G401.6 (cell line): ENCODE measurements around the gene NEK1.

ENCODE experiments used
- FAIRE-seq: peaks from 2 replicates; lab custom pipeline; 2012; peaks lifted over from hg19 to GRCh38; lab: Jason Lieb, UNC

NEK1 gene

DNA sequence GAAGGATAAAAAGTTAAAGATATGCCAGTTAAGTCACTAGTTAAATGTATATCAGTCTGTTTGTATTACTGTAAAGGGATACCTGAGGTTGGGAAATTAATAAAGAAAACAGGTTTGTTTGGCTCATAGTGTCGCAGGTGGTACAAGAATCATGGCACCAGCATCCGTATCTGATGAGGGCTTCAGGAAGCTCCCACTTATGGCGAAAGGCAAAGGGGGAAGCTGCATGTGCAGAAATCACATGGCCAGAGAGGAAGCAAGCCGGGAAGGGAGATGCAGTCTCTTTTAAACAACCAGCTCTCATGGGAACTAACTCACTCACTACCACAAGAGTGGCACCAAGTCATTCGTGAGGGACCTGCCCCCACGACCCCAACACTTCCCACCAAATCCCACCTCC, 249.8 kb downstream of the NEK1 start:
- FAIRE-seq, result no peak

DNA sequence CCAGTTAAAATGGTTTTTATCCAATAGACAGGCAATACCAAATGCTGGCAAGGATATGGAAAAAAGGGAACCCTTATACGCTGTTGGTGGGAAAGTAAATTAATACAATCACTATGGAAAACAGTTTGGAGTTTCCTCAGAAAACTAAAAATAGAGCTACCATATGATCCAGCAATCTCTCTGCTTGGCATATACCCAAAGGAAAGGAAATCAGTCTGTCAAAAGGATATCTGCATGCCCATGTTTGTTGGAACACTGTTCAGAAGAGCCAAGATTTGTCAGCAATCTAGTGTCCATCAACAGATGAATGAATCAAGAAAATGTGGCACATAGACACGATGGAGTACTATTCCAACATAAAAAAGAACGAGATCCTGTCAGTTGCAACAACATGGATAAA, 250.6 kb downstream of the NEK1 start:
- FAIRE-seq, result no peak

DNA sequence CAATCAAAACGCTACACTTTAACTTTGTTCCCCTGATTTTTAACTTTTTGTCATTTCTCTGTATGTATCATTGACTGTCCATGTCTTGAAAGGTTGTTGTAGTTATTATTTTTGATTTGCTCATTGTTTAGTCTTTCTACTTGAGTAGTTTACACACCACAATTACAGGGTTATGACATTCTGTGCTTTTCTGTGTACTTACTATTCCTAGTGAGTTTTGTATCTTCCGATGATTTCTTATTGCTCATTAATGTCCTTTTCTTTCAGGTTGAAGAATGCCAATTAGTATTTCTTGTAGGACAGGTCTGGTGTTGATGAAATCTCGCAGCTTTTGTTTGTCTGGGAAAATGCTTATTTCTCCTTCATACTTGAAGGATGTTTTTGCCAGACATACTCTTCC, 252.4 kb downstream of the NEK1 start:
- no peak for FAIRE-seq

DNA sequence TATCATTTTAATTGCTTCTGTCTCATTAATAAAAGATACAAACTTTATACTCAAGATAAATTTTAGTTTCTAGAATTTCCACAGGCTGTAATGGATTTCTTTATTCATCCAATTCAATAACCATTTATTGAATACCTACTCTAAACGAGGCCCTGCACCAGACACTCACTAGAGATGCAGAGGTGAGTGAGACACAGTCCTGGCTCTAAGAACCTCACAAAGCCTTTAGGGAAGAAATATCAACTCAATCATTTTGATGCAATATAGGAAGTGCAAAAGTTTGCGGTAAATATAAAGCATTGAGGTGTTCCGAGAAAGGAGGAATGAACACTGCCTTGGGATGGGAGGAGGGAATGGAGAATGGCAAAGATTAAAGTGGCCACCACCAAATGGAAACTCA, 260.0 kb downstream of the NEK1 start:
- FAIRE-seq, result no peak

DNA sequence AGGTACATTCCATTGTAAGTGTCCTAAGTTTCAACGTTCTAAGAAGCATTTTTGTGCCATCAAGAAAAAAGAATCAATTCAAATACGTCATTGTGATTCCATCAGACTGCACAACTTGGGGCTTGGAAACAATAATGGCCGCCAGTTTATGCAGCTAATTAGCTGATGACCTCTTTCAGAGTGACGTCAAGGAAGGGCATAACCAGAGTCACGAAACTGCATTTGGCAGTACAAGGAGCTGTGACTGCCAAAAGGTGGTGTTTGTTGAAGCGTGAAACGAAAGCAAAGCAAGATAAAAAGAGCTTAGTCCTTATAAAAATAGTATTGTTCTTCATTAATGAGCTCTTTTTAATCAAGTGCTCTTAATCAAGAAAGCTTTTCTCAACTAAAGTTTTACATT, 260.5 kb downstream of the NEK1 start:
- FAIRE-seq, result no peak

DNA sequence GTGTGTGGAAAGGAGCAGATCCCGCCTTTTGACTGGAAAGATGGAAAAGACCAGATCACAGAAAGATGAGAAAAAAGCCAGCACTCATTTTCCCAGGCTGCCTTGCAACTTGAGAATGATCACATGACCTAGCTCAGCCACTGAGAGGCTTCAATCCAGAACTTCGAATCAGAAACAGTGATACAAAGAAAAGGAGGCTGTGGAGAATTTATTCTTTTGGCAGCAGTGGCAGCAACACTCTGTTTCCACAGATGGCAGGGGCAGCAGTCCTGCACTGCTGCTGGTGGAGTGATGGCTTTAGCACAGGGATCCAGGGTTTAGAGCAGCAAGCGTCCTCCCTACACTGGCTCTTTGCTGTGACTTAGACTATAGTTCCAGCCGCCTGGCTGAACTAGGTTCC, 263.8 kb downstream of the NEK1 start:
- FAIRE-seq, result no peak

DNA sequence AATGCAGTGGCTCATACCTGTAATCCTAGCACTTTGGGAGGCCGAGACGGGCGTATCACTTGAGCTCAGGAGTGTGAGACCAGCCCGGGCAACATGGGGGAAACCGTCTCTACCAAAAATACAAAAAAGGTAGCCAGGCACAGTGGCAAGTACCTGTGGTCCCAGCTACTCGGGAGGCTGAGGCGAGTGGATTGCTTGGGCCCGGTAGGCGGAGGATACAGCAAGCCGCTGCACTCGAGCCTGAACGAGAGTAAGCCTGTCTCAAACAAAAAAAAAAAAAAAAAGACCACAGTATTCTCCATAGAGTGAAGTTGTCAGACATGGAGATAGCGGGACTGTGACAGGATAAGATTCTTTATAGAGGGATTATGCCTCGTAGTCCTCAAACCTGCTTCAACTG, 265.5 kb downstream of the NEK1 start:
- FAIRE-seq, result no peak

DNA sequence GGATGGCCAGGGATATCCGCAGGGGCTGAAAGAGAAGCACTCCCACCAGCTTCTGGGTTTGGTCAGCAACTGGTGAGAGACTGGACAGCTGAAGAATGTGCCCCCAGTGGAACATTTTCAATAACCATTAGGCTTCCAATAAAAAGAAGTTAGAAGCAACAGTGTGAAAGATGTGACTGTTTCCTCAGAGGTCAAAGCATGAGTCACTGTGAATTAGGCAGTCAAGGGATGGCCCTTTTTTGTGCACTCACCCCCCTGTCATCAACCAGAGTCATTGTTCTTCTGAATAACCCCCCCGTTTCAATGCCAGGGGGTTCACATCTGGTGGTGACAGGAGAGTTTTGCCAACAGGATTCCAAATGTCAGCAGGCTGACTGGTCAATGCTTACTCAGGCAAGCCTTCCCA, 267.1 kb downstream of the NEK1 start:
- FAIRE-seq, result no peak
